ENCODE data around the gene LAMA1.
"Not testable (repeated sequence)": the region's sequence is repeated elsewhere in the genome, so short reads cannot be mapped to it uniquely, and the experiment has no call there.

LAMA1 gene, protein sequence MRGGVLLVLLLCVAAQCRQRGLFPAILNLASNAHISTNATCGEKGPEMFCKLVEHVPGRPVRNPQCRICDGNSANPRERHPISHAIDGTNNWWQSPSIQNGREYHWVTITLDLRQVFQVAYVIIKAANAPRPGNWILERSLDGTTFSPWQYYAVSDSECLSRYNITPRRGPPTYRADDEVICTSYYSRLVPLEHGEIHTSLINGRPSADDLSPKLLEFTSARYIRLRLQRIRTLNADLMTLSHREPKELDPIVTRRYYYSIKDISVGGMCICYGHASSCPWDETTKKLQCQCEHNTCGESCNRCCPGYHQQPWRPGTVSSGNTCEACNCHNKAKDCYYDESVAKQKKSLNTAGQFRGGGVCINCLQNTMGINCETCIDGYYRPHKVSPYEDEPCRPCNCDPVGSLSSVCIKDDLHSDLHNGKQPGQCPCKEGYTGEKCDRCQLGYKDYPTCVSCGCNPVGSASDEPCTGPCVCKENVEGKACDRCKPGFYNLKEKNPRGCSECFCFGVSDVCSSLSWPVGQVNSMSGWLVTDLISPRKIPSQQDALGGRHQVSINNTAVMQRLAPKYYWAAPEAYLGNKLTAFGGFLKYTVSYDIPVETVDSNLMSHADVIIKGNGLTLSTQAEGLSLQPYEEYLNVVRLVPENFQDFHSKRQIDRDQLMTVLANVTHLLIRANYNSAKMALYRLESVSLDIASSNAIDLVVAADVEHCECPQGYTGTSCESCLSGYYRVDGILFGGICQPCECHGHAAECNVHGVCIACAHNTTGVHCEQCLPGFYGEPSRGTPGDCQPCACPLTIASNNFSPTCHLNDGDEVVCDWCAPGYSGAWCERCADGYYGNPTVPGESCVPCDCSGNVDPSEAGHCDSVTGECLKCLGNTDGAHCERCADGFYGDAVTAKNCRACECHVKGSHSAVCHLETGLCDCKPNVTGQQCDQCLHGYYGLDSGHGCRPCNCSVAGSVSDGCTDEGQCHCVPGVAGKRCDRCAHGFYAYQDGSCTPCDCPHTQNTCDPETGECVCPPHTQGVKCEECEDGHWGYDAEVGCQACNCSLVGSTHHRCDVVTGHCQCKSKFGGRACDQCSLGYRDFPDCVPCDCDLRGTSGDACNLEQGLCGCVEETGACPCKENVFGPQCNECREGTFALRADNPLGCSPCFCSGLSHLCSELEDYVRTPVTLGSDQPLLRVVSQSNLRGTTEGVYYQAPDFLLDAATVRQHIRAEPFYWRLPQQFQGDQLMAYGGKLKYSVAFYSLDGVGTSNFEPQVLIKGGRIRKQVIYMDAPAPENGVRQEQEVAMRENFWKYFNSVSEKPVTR (N-terminal part only)

DNA sequence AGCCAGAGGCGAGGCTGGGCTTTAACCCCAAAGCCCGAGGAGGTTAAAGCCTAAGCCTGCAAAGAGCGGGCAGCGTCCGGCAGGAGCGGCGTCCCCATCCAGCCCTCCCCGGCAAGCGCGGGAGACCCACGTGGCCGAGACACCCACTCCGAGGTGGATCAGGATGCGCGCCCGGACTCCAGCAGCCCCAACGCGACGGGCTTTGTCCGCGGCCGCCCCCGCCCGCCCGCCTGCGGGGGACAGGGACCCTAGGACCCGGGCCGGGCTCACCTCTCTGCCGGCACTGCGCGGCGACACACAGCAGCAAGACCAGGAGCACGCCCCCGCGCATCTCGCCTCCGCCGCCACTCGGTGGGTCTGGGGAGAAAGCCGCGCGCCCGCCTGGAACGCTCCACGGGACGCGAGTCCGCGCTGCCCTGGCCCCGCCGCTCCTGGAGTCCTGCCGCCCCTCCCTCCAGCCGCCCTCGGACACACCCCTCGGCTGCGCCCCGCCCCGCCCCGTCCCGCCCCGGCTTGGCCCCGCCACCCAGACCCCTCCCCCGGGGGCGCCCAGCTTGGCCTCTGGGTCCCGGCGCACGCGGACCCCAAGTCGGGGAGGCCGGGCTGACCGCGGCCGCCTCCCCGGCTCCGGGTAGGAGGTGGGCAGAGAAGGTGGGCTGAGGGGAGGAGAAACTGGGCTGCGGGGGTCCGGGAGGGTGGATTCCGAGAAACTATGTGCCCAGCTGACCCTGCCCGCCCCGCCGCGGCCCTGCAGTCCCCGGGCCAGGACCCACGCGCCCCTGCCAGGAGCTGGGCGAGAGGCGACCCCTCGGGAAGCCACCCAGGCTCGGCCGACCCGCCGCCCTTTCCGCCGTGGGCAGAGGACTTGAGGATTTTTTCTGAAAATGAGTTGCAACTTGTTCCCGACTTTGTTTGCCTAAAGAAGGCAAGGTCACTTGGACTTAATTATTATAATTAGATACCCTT lies at the start of gene LAMA1:
Gene LAMA1, minus strand, starts transcription at position 408 of the 966 bp plus-strand sequence. Its CDS starts 77 bp downstream, at position 331.
- DNase-seq: no peak

DNA sequence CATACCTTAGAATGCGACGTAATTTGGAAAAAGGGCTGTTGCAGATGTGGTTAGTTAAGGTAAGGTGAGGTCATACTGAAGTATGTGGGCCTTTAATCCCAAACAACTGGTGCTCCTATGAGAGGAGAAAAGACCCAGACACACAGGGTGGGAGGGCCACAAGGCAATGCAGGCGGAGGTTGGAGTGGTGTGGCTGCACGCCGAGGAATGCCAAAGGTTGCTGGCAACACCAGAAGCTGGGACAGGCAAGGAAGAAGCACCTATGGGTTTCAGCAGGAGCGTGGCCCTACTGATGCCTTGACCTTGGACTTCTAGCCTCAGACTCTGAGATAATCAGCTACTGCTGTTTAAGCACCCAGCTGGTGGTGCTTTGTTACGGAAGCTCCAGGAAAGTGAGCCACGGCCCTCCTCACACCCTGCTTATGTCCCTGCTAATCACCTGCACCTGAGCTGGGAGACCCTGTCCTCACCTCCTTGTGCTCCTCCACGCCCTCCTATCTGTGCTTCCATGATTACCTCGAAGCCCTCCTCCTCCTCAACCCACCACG lies 48.3 kb upstream of the LAMA1 start:
- DNase-seq: no peak

DNA sequence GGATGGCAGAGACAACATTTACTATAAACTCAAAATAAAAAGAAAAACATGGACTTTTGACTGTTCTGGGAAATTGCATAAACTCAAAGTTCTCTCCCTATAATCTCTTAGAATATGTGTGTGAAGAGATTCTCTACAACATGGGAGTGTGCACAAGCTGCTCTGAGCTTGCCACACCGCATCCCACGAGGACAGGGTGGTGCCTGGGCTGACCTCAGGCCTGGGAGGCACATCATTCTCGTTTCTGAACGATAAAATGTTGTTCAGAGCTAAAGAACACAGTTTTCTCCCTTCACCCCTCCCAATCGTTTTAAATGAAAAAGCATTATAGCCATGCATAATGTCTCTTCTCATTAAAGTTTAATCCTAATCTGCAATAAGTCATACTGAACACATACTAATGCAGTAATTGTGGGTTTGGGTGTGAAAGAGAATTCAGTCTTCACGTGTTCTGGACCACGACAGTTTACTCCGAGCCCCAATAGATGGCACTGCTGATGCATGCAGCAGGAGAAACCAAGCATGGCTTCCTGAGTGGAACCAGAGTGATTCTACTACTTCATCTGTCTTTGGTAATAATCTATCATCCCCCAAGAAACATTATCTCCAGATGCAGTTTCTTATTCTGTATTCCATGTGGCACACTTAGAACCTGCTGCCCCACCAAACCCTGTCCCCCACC lies 46.9 kb upstream of the LAMA1 start:
- DNase-seq: no peak

DNA sequence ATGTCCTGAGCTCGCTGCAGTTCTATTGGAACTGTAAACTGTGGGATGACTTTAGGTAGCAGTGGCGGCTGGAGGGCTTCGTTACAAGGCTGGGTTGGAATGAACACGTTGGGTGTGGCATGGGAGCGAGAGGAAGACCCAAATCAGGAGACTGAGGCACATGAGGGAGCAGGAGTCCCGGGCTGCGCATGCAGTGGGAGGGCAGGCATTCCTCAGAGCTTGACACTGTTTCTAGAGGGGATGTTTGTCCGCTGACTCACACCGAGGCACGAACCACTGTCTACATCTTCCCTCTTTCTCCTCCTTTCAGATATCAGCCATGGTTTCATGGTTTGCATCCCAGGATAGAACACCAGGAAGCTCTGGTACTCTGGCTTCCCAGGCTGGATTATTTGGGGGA lies 40.6 kb upstream of the LAMA1 start:
- DNase-seq: no peak

DNA sequence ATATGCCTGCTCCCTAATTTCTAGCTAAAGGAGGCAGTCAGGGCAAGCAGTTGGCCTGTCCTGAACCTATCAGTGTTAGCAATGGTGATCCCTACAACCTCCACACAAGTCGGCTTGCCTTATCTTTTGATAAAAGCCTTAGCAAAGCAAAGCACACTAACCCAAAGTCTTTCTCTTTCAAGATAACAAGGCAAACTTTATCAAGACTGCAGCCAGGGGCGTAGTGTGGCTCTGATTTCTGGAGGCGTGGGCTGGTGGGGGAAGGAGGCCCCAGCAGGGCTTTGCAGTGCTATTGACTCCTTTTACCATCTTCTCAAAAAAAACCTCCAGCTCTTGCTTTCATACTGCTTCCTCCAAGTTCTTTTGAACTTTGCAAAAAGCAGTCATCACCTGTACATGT lies 40.2 kb upstream of the LAMA1 start:
- no peak for DNase-seq

DNA sequence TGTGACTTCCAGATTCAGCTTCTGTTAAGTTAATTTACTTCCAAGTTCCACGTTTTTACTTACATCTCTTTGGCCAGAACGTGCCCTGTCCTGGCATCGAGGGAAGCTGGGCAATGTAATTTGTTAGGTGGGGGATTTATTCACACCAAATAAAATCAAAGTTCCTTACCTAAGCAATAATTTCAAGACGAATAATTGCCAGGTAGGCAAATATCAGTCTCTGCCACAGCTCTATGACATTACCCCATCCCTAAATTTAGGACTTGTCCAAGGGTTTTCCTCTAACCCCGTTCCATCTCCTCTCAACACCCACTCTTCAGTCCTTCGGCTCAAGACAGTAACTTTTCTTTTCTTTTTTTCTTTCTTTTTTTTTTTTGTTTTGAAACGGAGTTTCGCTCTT lies 38.3 kb upstream of the LAMA1 start:
- no peak for DNase-seq

DNA sequence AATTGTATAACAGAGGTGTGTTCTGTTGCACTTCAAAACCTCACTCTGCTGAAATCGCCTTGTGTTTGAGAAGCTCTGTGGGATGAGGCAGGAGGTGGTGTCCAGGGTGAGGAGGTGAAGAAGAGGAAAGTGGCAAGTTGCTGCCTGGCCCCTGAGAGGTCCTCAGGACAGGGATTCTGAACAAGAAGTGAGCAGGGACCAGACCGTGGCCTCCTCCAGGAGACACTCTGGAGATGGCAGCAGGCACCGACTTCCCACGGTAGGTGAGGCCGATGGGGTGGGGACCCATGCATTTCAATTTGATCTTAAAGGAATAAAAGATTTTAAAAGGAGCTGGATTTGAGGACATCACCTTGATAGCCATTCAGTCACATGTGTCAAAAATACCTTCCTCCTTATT lies 37.5 kb upstream of the LAMA1 start:
- DNase-seq: no peak

DNA sequence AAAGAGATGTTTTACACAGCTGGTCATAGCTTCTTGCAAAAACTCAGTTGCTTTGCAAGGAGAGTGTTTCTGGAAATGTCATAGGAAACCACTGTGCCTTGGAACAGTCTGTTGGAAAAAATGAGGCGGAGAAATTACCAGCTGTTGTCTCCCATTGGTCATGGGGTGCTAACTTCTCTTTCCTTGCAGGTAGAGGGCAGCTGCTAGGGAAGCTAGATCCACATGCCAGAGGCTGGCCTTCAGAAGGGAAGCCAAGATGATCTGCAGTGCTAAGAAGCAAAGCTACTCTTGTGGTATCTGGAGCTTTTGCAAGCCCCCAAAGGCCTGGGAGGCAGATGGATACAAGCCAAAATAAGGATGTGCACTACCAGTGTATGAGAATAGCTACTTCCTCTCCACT lies 34.8 kb upstream of the LAMA1 start:
- DNase-seq: no peak

DNA sequence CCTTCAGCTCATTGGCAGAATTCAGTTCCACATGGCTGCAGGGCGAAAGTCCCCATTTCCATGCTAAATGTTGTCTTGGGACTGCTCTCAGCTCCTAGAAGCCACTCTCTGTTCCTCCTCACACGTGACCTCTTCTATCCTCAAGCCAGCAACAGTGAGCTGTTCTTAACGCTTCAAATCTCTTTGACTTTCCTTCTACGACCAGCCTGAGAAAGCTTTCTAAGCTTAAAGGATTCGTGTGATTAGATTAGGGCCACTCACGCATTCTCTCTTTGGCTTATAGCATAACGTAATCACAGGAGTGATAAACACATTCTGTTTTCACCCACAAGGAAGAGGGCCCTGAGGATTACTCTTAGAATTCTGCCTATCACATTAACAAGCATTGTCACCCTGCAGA lies 29.8 kb upstream of the LAMA1 start:
- no peak for DNase-seq

DNA sequence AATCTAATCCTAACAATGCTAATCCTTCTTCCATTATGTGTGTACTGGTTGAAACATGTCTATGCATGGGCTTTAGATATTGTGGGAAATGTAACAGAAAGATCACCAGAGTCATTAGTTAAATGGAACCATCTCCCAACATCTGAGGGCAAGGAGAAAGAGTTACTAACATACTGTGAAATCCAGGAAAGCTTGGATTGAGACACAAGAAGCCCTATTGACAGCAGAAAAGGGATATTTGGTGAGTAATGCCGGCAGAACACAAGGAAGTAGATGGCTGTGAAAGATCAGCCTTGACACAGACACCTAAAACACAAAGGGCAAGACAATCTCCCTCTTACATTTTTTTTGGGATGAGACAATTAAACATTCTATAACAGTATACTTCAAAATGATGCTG lies 28.5 kb upstream of the LAMA1 start:
- no peak for DNase-seq

DNA sequence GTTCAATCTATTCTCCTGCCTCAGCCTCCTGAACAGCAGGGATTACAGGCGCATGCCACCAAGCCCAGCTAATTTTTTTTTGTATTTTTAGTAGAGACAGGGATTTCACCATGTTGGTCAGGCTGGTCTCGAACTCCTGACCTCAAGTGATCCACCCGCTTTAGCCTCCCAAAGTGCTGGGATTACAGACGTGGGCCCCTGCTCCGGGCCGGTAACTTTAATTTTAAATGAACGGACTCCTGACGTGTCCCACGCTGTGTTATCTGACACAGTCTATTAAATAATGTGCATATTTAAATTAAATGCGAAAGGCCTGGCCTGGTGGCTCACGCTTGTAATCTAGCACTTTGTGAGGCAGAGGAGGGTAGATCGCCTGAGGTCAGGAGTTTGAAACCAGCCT lies 27.3 kb upstream of the LAMA1 start:
- not testable (repeated sequence) for DNase-seq

DNA sequence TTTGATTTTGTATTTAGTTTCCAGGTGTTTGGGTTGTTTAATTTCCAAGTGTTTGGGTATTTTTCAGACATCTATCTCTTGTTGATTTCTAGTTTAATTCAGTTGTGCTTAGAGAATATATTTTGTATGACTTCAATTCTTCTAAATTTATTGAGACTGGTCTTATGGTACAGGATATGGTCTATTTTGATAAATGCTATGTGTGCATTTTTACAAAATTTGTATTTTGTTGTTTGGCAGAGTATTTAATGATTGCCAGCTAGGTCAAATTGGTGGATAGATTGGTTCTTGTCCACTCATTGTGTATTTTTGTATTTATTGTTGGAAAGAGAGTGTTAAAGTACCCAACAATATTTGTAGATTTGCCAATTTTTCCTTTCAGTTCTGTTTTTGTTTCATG lies 23.7 kb upstream of the LAMA1 start:
- no peak for DNase-seq

DNA sequence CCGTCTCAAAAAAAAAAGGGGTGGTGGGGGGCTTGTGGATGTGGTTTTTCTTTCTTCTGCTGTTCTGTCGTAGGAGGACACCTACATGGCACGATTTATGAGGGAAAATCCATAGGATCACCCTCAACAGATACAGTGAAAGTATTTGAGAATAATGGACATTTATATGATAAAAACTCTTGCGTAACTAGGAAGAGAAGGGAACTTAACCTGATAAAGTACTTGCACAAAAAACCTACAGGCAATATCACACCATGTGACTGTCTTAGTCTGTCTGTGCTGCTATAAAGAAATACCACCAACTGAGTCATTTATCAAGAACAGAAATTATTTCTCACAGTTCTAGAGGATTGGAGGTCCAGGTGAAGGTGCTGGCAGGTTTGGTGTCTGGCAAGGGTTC lies 21.8 kb upstream of the LAMA1 start:
- DNase-seq: no peak

DNA sequence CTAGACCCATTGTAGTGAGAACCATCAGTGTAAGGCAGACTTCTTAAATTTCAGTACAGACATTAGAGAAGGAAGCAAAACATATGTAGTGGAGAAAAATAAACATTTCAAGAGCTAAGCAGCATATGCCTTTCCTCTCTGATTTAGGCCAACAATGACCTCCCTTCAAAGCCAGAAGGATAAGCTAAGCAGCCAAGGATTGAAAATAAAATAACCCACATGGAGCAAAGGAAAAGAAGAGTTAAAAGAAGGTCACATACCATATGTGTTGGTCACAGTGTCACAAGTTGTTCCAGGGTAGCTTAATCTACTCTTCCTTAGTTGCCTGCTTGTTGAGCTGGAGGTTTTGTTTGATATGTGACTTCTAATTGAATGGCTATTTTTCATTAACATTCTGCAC lies 15.6 kb upstream of the LAMA1 start:
- DNase-seq: no peak

DNA sequence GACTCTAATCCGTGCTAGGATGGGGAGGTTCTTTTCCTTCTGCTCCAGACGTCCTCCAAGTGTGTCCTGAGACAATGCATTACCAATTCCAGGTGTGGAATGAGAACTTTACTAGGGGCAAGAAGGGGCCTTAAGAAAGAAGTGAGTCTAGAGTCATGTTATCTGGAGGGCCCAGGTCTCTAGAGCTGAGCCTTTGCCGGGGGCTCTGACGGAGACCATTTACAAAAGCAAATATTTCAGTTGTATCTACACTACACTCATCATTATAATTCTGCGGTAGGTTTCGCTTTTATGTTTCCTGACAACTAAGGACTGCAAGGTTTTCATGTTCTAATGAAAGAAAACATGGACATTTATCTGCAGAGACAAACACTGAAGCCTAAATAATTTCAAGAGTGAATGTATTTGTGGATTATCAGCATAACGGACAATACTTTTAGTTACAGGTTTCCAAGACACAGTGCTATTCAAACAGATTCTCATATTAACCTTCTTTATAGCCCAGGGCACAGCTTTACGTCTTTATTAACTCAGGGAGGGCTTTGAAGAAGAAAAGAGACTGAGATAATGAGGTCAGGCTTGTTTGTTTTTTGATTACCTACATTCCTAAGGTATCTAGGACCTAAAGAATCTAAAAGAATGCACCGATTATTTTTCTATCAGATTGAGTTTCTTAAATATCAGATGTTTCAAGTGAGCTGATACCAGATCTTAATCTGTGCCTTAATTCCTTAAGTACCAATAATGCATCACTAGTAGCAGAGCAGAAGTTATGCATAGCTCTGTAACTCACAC lies 15.0 kb upstream of the LAMA1 start:
- no peak for DNase-seq

DNA sequence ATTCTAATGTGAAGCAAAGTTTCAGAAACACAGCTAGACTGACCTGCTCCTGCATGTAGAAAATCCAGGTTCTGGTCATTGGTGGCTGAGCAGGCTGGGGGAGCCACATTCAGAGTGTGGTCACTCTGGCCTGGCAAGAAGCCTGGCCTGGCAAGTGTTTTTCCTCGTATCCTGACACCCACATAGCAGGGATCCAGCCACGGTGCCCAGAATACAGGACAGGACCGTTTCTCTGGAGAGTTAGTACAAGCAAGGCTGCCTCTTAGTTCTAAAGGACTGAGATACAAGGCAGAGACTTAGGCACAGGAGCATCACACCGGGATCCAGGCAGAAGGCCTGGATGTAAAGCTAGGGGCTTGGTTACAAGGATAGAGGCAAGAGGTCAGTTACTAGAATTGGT lies 4.8 kb upstream of the LAMA1 start:
- DNase-seq: no peak

DNA sequence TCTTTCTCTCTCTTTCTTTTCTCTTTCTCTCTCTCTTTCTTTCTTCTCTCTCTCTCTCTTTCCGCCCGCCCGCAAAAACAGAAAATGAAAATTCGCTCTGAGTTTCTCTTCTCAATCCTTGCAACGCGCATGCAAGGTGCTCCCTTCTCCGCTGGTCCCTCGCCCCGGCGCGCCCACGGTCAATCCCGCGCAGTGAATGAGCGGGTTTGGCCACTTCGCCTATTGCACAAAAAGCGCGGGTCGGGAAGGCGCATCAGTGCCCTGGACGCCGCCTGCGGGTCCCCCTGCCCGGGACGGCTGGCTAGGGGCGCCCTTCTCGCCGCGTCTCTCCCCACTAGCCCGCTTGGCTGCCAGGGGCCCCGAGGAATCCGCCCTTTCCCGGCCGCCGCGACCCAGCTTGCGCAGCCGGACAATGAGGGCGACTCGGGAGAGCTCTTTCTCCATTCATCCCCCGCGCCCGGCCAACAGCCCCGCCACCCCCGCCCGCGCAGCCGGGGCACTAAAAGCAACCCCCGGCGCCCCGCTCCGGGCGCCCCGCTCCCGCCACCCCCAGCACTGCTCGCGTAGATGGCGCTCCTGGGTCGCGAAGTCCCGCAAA lies 706 bp downstream of the LAMA1 start:
- DNase-seq: no peak

DNA sequence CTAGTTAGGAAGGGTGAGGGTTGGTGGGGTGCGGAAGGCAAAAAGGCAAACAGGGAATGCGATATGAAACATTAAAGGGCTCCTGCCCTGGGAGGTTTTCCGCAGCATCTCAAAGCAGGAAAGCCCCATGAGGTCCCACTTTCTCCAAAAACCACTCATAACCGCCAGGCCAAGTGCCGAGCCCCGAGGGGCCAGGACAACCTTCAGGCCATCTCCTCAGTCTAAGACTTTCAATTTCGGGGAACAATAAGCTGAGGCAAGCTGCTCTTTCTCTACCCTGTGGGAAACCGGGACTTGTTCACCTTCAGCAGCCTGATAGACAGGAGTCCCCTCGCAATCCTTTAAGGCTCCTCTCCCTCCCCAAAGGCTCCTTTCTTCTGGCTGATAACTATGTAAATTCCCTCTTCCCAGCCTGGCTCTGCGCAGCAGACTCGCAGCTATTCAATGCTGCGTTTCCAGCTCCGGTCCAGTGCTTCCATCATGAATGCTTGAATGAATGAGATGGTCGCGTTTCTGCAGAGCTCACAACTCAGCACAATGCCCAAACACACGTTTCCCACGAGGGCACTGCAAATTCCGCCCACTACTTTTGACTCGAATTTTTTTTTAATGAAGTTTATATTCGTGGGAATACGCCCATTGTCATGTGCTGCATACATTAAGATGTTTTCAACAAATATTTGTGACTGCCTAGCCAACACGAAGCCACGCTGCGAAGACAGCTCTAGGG lies 1.4 kb downstream of the LAMA1 start:
- DNase-seq: no peak

DNA sequence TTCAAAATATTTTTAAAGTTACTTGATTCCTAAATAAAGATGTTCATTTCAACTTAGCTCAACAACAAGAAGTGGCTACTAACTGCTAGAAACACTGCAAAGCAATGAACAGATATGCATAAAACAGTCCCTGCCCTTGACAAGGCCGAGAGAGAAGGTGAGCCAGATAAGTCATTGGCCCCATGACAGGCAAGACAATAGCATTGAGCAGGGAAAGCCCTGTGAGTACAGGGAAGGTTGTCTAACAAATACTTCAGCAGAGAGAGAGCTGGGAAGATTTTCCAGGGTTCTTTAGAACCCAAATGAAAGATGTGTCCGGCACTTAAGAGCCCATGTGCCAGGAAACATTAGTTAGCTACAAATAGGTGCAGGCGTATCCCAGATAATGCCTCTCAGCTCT lies 4.7 kb downstream of the LAMA1 start:
- DNase-seq: no peak

Measured in activated CD4-positive, alpha-beta T cell treated with anti-CD3 and anti-CD28 coated beads for 48 hours (primary cell).